Effector CD4-positive, alpha-beta T cell (primary cell): ENCODE results near the gene RHEB.
A peak's percentile ranks its signal among the peaks of the same experiment; 100 is the strongest.

Experiments used
- DNase-seq: peaks from one replicate; pipeline ENCODE4 v3.0.0-alpha.2; 2020

RHEB gene

DNA sequence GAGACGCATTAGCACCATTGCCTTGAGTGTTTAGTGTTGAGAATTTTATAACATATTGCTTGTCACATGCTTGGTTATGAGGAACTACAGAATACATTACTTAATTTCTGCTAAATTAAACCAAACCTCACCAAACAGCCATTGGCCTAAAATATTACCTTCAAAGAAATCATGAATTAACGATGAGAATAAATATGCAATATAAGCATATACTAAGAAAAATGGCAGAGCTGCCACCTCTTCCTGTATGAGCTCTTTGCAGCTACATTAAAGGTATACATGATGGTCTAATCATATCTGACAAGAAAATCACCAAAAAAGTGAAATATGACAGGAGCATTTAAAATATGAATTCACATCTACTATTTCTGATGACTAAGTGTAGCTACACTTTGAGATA is 5.2 kb upstream of the RHEB start:
- DNase-seq, result no peak

DNA sequence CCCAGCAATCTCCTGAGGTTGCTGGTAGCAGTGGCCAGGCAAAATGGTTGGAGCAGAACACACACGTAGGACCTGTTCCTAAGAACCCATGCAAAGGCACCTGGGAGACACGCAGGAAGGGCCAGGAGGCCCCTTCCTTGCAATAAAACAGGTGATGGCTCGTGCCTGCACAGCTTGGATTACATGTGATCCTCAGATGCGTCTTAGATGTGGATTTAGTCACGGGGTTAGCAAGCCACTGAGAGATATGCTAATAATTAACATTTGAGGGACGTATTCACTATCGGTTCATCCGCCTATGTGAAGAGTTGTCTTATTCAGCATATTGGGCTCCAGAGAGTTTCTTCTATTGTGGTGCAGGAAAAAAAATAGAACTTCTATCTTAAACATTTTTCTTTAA is 4.6 kb upstream of the RHEB start:
- no peak for DNase-seq

DNA sequence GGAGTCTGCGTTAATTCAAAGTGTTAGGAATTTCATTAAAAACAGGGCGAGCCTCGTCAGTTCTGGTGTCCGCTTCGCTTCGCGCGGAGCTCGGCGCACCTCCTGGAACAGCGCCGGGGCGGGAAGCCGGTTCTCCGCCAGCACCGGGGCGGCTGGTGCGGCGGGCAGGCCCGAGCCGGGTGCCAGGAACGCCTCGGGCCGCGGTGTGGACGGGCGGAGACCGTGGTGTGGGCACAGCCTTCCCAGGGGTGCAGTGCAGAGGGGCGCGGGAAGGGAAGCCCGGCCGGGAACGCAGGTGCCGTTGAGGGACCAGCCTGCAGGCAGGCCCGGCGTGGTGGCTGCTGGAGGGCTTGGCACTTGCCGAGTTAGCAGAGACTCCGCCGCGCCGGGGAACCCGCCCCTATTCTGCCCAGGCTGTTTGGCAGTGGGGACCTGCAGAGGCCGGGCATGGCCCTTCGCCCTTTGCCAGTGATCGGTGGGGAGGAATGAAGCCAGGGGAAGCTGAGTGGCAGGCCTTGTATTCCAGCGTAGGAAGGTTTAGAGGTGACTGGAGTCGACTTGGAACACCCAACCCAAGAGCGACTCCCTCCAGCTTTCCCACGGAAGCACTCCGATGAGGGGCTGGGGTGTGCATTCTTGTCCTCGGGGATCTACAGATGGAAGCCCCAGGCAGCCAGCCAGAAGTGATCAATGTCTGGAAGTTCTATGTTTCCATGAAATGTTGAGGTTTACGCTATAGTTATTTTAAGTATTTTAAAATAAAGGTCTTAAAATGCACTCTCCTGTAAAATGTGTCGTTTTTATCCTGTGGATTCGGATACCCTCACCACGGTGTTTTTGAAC is 945 bp upstream of the RHEB start:
- peak; percentile 24 for DNase-seq

GRCh38 chr7:151518947-151519764 is 539 bp downstream of the RHEB start:
- peak; percentile 54 for DNase-seq

DNA sequence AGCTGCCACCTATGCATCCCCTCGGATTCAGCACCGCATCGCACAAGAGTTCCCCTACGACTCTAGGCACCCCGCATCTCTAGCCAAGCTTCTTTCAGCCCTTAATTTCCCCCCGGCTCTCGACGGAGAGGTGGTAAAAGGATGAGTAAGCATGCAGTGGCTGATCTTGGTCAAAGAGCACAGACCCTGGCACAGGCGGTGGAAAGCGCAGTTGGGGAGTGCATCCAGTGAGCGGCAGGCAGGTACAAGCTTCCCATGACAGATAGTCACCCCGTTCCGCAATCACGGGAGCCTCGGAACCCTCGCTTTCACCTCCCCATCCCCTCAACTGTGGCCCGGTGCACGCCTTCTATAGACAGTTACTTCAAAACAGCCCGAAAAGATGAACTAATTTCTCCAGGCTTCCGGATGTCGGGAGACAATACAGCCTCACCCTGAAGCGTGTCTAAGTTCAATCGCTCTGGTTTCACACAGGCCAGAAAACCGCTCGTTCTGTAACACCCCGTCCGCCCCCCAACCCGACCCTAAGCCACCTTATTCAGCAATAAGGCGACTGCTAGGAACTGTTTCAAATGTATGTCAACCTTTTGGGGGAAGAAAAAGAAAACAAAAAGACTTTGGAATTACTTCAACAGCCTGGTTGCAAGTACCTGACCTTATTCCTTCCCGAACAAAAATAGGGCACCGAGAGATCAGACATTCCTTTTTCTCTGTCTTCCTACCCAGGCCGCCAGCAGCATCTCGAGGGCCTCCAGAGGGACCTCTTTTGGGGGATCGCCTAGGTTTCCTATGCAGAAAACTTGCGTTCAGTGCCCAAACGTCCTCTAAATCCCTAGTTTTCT is 1.4 kb downstream of the RHEB start:
- DNase-seq, result peak; percentile 43

DNA sequence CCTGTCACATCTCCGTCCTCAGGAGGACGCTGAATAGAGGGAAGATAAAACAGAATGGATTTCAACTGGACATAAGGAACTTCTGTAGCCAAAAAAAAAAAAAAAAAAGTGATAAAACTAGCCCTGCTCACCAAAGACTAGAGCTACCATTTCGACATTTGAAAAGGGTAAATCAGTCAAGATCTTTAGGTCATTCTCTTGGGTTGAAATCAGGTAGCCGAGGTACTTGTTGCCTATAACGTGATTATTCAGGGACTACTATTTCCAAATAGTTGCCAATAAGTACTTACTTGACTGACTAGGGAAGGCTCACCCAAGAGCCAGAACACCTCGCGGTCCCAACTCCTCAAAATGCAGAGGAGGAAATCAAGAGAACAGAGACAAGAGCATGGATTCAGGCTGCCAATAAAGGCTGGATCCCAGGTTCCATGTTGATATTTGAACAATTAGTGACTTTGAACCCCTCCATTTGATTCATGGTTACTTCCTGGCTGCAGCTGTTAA is 2.0 kb downstream of the RHEB start:
- DNase-seq, result no peak

GRCh38 chr7:151515276-151515565 is 4.5 kb downstream of the RHEB start:
- no peak for DNase-seq

GRCh38 chr7:151514461-151515275 is 5.0 kb downstream of the RHEB start:
- DNase-seq, result no peak

- no peak for DNase-seq
These were observed 6.6 kb downstream of the RHEB start for GRCh38 chr7:151513133-151513532.

DNA sequence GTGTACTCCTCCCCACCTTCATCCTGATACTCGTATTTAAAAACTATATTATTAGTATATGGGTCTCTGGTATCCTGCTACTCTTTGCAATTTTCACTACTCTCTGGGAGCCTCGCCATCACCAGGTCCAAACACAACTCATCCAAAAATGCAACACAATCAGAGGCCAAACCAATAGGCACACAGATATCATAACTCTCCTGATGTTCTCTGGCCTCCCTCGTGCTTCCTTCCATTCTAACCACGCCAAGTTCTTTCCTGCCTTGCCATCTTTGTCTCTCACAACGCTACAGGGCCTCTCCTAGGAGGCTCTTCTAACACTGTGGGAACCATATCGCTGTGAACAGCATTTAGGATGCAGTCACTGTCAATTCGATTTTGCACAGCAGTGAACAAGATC is 7.3 kb downstream of the RHEB start:
- no peak for DNase-seq

- DNase-seq, result no peak
These were observed 7.7 kb downstream of the RHEB start for GRCh38 chr7:151511946-151512345.

GRCh38 chr7:151511270-151511669 is 8.4 kb downstream of the RHEB start:
- DNase-seq, result no peak

GRCh38 chr7:151509670-151510333 is 9.9 kb downstream of the RHEB start:
- DNase-seq, result no peak

GRCh38 chr7:151508991-151509390 is 10.7 kb downstream of the RHEB start:
- DNase-seq, result no peak

- DNase-seq, result no peak
These were observed 11.9 kb downstream of the RHEB start for GRCh38 chr7:151507806-151508205.

GRCh38 chr7:151506901-151507382 is 12.8 kb downstream of the RHEB start:
- no peak for DNase-seq

DNA sequence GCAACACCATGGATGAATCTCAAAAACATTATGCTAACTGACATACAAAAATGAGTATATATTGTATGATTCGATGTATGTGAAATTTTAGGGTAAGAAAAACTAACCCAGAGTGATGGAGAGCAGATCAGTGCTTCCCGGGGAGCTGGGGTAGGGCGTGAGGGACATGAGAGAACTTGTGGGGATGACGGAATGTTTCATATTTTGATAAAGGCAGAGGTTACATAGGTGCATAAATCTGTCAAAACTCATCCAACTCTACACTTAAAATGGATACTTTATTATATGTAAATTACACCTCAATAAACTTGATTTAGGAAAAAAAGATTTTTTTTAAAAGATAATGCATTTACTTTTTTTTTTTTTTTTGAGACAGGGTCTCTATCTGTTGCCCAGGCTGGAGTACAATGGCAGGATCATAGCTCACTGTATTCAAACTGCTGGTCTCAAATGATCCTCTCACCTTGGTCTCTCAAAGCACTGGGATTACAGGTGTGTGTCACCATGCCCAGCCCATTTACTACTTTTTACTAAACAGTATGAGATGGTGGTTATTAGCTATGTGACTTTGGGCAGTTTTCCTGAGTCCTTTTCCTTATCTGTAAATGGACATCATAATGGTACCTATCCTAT is 13.7 kb downstream of the RHEB start:
- DNase-seq, result no peak

DNA sequence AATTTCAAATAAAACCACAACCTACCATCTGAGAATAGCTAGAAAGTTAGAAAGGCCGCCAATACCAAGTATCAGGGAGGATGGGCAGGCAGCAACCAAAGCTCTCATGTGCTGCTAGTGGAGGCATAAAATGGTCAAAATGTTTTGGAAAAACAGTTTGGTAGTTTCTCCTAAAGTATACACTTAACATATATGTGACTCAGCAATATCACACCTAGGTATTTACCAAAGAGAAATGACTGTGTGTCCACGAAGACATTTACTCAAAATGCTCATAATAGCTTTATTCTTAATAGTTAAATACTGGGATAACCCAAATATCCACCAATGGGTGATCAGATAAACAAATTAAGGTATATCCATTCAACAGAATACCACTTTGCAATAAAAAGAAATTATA is 14.3 kb downstream of the RHEB start:
- no peak for DNase-seq

DNA sequence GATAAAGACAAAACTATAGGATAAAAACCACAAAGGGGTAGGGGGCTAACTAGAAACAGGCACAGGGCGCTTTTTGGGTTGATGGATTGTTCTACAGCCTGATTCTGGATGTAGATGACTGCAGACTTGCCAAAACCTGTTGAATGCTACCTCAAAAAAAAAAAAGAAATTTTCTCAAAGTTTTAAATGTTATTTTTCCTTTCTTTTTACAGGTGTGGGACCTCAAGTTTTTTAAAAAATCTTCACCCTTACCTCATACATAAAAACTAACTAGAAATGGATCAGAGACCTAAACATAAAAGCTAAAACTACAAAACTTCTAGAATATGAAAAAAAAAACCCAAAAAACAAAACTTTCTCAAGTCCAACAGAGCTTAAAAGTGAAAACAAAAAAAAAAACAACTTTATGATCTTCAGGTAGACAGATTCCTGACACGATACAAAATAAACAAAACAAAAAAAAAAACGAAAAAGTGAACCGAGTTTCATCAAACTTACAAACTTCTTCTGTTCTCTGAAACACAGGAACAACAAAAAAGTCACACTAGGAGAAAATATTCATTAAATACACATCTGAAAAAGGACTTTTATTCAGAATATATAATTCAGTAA is 14.9 kb downstream of the RHEB start:
- DNase-seq, result no peak

DNA sequence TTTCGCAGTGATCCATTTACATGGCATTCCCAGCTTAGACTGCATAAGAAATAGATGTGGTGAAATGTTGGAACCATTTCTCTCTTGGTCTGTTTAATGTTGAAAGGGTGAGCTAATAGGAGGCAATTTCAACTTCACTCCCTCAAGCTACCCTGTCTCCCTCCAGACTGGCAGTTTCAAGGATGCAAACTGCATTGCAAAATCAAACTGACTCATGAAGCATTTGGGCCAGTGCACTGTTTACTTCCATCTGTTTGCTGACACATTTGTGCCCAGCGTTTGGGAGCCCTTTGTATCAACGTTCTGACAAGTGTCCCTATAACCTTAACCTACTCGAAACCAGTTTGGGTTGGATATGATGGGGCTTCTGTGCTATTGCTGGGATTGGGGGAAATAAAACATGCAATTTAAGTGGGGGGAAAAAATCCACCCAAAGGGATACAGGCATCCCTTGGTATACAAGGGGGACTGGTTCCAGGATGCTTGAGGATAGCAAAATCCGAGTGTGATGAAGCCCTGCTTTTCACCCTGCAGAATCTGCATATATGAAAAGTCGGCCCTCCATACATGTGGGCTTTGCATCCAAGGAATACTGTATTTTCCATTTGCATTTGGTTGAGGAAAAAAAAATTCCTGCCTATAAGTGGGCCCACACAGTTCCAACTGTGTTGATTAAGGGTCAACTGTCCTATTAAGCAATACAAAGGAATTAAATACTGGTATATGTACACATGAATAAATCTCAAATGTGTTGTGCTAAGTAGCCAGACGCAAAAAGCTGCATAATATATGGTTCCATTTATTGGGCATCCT is 15.6 kb downstream of the RHEB start:
- no peak for DNase-seq
